ENCODE data around the gene DNAI7. TPM values are rescaled to one million over a fixed set of nuclear protein-coding genes. Genes with fewer than 3 reads are reported as not detected.

DNAI7 gene
- total and polyA plus RNA-seq, 2 of the 8 experiments (the other 6 are each of a cell fraction or from before 2014, with no cell fraction given) = 0.12 to 0.28 TPM

- TF ChIP-seq E2F6 (IDR thresholded peaks at IDR 0.05) = peak; percentile 34; the same call in 1 of the 2 replicates
- TF ChIP-seq NRF1 (IDR thresholded peaks at IDR 0.05; ENCODE audit: low read depth, low read length) = no peak
- TF ChIP-seq RBBP5 (IDR thresholded peaks at IDR 0.05; ENCODE audit: borderline replicate concordance, low read depth, low read length) = peak; percentile 85; the same call in 1 of the 2 replicates
- peak; percentile 61 for TF ChIP-seq CREB1 (IDR thresholded peaks at IDR 0.05)
- TF ChIP-seq SP1 (IDR thresholded peaks at IDR 0.05; ENCODE audit: low read depth, low read length) = peak; percentile 57
- peak; percentile 40 for TF ChIP-seq TAF7 (optimal IDR thresholded peaks at IDR 0.05; ENCODE audit: borderline replicate concordance, low read depth, low read length)
- no peak for TF ChIP-seq GABPA (IDR thresholded peaks at IDR 0.05; ENCODE audit: borderline replicate concordance, insufficient read depth, low read length)
- TF ChIP-seq CBX8 (IDR thresholded peaks at IDR 0.05; ENCODE audit: borderline replicate concordance, low read depth, low read length) = no peak
- no peak for TF ChIP-seq CHD7 (IDR thresholded peaks at IDR 0.05; ENCODE audit: insufficient replicate concordance, low read length)
Observed at GRCh38 chr12:25195056-25195971, at the start of gene DNAI7, which contains the start of gene ETFRF1 (continued).
